GM12878 (cell line): ENCODE results near the gene SWT1. TPM values are rescaled to one million over a fixed set of nuclear protein-coding genes. Genes with fewer than 3 reads are reported as not detected.
"Not testable (repeated sequence)": the region's sequence is repeated elsewhere in the genome, so short reads cannot be mapped to it uniquely, and the experiment has no call there.

Experiments used
- ATAC-seq: fragments of 200-7000 bp; cut with Tn5 transposase; 3 replicates; pipeline ENCODE4 v1.9.1; 2020; ENCODE audit warnings: mild to moderate bottlenecking, moderate library complexity
- BruUV-seq: library from RNA; stranded (reverse); fragments of 400-500 nt; replicated peaks from 2 replicates; lab custom pipeline; 2021; lab: Mats Ljungman, UMichigan
- CTCF ChIA-PET: fragments of 300-600 bp; sonication (Branson Sonifier 250); formaldehyde crosslinking; extraction: SDS; loops from one replicate; lab custom pipeline; 2021; ENCODE audit warnings: inconsistent platforms; lab: Yijun Ruan, JAX
- POLR2A ChIA-PET: fragments of 350-600 bp; formaldehyde crosslinking; extraction: SDS; loops from one replicate; lab custom pipeline; 2021; ENCODE audit warnings: inconsistent platforms; lab: Charles Lee
- RAD21 ChIA-PET: fragments of 300-600 bp; sonication (Branson Sonifier 250); formaldehyde crosslinking; loops from one replicate; lab custom pipeline; 2023; ENCODE audit warnings: antibody characterized with exemption; ENCODE audit not compliant: unreplicated experiment; lab: Charles Lee
- SMC1A ChIA-PET: fragments of 300-600 bp; sonication (Branson Sonifier 250); formaldehyde crosslinking; loops from one replicate; lab custom pipeline; 2023; ENCODE audit not compliant: unreplicated experiment, uncharacterized antibody; lab: Charles Lee
- DNase-seq: peaks from one replicate; pipeline ENCODE4 v3.0.0-alpha.2; 2011; ENCODE audit warnings: low read depth, low spot score
- FAIRE-seq: peaks from 3 replicates; lab custom pipeline; 2011; peaks lifted over from hg19 to GRCh38; lab: Jason Lieb, UNC
- H2AFZ ChIP-seq: 2 replicates; pipeline ENCODE4 v1.6.0; 2011; ENCODE audit warnings: low read depth, low read length, control low read depth; ENCODE audit not compliant: control insufficient read depth
- H3K27ac ChIP-seq: 2 replicates; pipeline ENCODE4 v1.5.1; 2011; ENCODE audit warnings: control low read depth; ENCODE audit not compliant: control insufficient read depth, insufficient read depth
- H3K27me3 ChIP-seq, 2 experiments: replicated peaks in 1 of 2; 2 replicates each; pipeline versions ENCODE4 v1.6.0 to v1.6.1; 2011; ENCODE audit warnings: low read length in 1 of 2; ENCODE audit not compliant: control insufficient read depth in 2 of 2, insufficient read depth in 2 of 2
- H3K36me3 ChIP-seq, 2 experiments: 2 replicates each; pipeline ENCODE4 v1.5.1; 2011; ENCODE audit warnings: low read length in 1 of 2; ENCODE audit not compliant: control insufficient read depth in 2 of 2, insufficient read depth in 2 of 2
- H3K4me1 ChIP-seq: 2 replicates; pipeline ENCODE4 v1.6.1; 2011; ENCODE audit warnings: mild to moderate bottlenecking, low read length, moderate library complexity, mixed read lengths; ENCODE audit not compliant: control insufficient read depth, insufficient read depth
- H3K4me2 ChIP-seq: 2 replicates; pipeline ENCODE4 v1.6.0; 2011; ENCODE audit warnings: control low read depth; ENCODE audit not compliant: control insufficient read depth, insufficient read depth
- H3K4me3 ChIP-seq: fragments of 200-600 bp; sonication (generic); 2 replicates; pipeline ENCODE4 v1.5.1; 2016
- H3K79me2 ChIP-seq: 2 replicates; pipeline ENCODE4 v1.6.0; 2011; ENCODE audit warnings: low read length; ENCODE audit not compliant: control insufficient read depth, insufficient read depth
- H3K9ac ChIP-seq: 2 replicates; pipeline ENCODE4 v1.8.0; 2011; ENCODE audit warnings: low read length, control low read depth, mixed read lengths; ENCODE audit not compliant: control insufficient read depth, insufficient read depth
- H3K9me3 ChIP-seq: replicated peaks from 3 replicates; pipeline ENCODE4 v1.5.1; 2011; ENCODE audit warnings: mild to moderate bottlenecking, low read length; ENCODE audit not compliant: control insufficient read depth, insufficient read depth
- H4K20me1 ChIP-seq: 2 replicates; pipeline ENCODE4 v1.6.0; 2011; ENCODE audit not compliant: control insufficient read depth, insufficient read depth
- GATAD2B ChIP-seq: fragments of 450-650 bp; conservative IDR thresholded peaks from 2 replicates; pipeline ENCODE4 v1.6.1; 2017; ENCODE audit warnings: low read depth, mild to moderate bottlenecking, moderate library complexity
- KDM1A ChIP-seq: fragments of 200-600 bp; sonication (generic); IDR thresholded peaks from 2 replicates; pipeline ENCODE4 v1.6.1; 2016; ENCODE audit warnings: borderline replicate concordance
- POLR2A ChIP-seq: IDR thresholded peaks from 2 replicates; pipeline ENCODE4 v1.6.1; 2011; ENCODE audit warnings: low read depth, mild to moderate bottlenecking, low read length
- RB1 ChIP-seq: fragments of 450-650 bp; formaldehyde crosslinking; IDR thresholded peaks from 2 replicates; pipeline ENCODE4 v1.6.1; 2017; ENCODE audit warnings: mild to moderate bottlenecking, borderline replicate concordance
- RBBP5 ChIP-seq: fragments of 200-600 bp; sonication (generic); conservative IDR thresholded peaks from 2 replicates; pipeline ENCODE4 v1.6.1; 2016
- RELA ChIP-seq: fragments of 450-650 bp; IDR thresholded peaks from 2 replicates; pipeline ENCODE4 v1.8.0; 2014; ENCODE audit warnings: borderline replicate concordance; ENCODE audit not compliant: partially characterized antibody
- STAT1 ChIP-seq: fragments of 450-650 bp; conservative IDR thresholded peaks from 2 replicates; pipeline ENCODE4 v1.6.1; 2014; ENCODE audit warnings: antibody characterized with exemption, mild to moderate bottlenecking
- TCF7 ChIP-seq: IDR thresholded peaks from 2 replicates; pipeline ENCODE4 v1.6.1; 2014; ENCODE audit warnings: antibody characterized with exemption, borderline replicate concordance
- WRNIP1 ChIP-seq: IDR thresholded peaks from 2 replicates; pipeline ENCODE4 v1.6.1; 2011; ENCODE audit warnings: low read depth, low read length, improper control_type of control experiment, borderline replicate concordance
- ZNF217 ChIP-seq: fragments of 450-650 bp; IDR thresholded peaks from 2 replicates; pipeline ENCODE4 v1.6.1; 2017; ENCODE audit warnings: antibody characterized with exemption, mild to moderate bottlenecking
- WGBS: methylation state at CpG from one replicate; pipeline ENCODE4 v1.1.6; 2016; ENCODE audit warnings: low lambda C conversion rate; ENCODE audit not compliant: insufficient replicate concordance, insufficient coverage; ENCODE audit errors: missing lambda C conversion rate; 5-methylcytosine and 5-hydroxymethylcytosine counted together
- in situ Hi-C: fragments of 300-500 bp; cut with MboI; formaldehyde crosslinking; loops from 9 replicates; pipeline ENCODE4 v1.14.3; 2018; ENCODE audit warnings: mixed read lengths
- intact Hi-C: fragments of 100-400 bp; cut with micrococcal nuclease; formaldehyde crosslinking; loops from one replicate; pipeline ENCODE4 v1.14.2; 2022; ENCODE audit not compliant: unreplicated experiment
- polyA plus RNA-seq, 11 experiments: library from polyadenylated mRNA; depleted of rRNA in 4 of 11; unstranded in 6 of 11; stranded (reverse) in 5 of 11; fragments of >200 nt; fragmentation: Nextera tagmentation in 4 of 11; fragmentation: Illumina TruSeq in 1 of 11; extraction: Ambion mirVana in 4 of 11; extraction: Trizol in 1 of 11; gene quantifications; 1 replicate in 1 of 11; 2 replicates in 10 of 11; pipeline versions ENCODE4 v1.2.1 to v1.2.3, GENCODE V29; 2011 to 2016; ENCODE audit warnings: inconsistent platforms in 2 of 11, missing spikeins in 2 of 11, low read depth in 1 of 11
- total RNA-seq, 4 experiments: library from RNA; depleted of rRNA in 3 of 4; stranded (reverse); fragments of >200 nt in 3 of 4; fragmentation: Illumina TruSeq in 1 of 4; extraction: Trizol in 1 of 4; gene quantifications; 2 replicates each; pipeline versions ENCODE4 v1.2.1 to v1.2.3, GENCODE V29; 2013 to 2021
- TF ChIP-seq, protein P1 (sequence below): fragments of 450-650 bp; IDR thresholded peaks from 2 replicates; pipeline ENCODE4 v1.6.1; 2018; ENCODE audit warnings: borderline replicate concordance, mild to moderate bottlenecking; ENCODE audit not compliant: partially characterized antibody
- TF ChIP-seq, protein P2 (sequence below): fragments of 450-650 bp; IDR thresholded peaks from 2 replicates; pipeline ENCODE4 v1.6.1; 2017; ENCODE audit warnings: borderline replicate concordance

The SWT1 gene
- total and polyA plus RNA-seq, 10 of the 15 experiments (the other 5 are each of a cell fraction or from before 2014, with no cell fraction given) = 1.0 to 4.2 (median 2.6) TPM

DNA sequence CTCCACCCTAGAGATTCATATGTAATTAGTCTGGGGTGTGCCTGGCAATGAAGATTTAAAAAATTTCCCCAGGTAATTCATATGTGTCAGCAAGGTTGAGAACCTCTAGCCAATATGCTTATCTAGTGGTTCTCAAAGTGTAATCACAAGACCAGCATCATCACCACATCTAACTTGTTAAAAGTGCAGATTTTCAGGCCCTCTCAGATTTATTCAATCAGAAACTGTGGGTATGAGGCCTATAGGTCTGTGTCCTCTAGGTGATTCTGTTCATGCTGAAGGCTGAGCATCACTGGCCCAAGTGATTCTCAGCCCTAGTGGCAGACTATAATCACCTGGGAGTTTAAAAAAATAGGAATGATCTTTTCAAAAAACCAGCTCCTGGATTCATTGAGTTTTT, 75.9 kb downstream of the SWT1 start:
- TF ChIP-seq KDM1A (no peak), ZNF217 (no peak), TCF7 (no peak), RB1 (no peak), RELA (no peak), STAT1 (no peak), POLR2A (no peak), GATAD2B (no peak), WRNIP1 (no peak), RBBP5 (no peak)
- TF ChIP-seq, protein P1, sequence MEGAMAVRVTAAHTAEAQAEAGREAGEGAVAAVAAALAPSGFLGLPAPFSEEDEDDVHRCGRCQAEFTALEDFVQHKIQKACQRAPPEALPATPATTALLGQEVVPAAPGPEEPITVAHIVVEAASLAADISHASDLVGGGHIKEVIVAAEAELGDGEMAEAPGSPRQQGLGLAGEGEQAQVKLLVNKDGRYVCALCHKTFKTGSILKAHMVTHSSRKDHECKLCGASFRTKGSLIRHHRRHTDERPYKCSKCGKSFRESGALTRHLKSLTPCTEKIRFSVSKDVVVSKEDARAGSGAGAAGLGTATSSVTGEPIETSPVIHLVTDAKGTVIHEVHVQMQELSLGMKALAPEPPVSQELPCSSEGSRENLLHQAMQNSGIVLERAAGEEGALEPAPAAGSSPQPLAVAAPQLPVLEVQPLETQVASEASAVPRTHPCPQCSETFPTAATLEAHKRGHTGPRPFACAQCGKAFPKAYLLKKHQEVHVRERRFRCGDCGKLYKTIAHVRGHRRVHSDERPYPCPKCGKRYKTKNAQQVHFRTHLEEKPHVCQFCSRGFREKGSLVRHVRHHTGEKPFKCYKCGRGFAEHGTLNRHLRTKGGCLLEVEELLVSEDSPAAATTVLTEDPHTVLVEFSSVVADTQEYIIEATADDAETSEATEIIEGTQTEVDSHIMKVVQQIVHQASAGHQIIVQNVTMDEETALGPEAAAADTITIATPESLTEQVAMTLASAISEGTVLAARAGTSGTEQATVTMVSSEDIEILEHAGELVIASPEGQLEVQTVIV = no peak
- TF ChIP-seq, protein P2, sequence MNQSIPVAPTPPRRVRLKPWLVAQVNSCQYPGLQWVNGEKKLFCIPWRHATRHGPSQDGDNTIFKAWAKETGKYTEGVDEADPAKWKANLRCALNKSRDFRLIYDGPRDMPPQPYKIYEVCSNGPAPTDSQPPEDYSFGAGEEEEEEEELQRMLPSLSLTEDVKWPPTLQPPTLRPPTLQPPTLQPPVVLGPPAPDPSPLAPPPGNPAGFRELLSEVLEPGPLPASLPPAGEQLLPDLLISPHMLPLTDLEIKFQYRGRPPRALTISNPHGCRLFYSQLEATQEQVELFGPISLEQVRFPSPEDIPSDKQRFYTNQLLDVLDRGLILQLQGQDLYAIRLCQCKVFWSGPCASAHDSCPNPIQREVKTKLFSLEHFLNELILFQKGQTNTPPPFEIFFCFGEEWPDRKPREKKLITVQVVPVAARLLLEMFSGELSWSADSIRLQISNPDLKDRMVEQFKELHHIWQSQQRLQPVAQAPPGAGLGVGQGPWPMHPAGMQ = no peak
- TF ChIP-seq, all 136 proteins: peak for 0
- SMC1A ChIA-PET = no interaction called here
- intact Hi-C loops = no loop called here
- H3K4me3 ChIP-seq = no peak overlapping the region
- H3K4me1 ChIP-seq = no peaks in the 10 kb centered on the region
- no peak overlapping the region for H3K27ac ChIP-seq
- no peaks in the 10 kb centered on the region for H3K36me3 ChIP-seq
- H3K9me3 ChIP-seq = no peaks in the 10 kb centered on the region
- CTCF ChIA-PET = interaction anchor here (1.8 kb wide), 1 partner anchor 363 kb away, joined by 4 read pairs; no protein-coding TSS in a partner anchor
- no peaks in the 10 kb centered on the region for H3K79me2 ChIP-seq
- no peaks in the 10 kb centered on the region for H3K27me3 ChIP-seq
- POLR2A ChIA-PET = no interaction called here
- RAD21 ChIA-PET = no interaction called here
- H3K4me2 ChIP-seq = no peak overlapping the region
- ATAC-seq (no peak), FAIRE-seq (no peak), DNase-seq (no peak)
- H3K9ac ChIP-seq = no peak overlapping the region
- no peaks in the 10 kb centered on the region for H4K20me1 ChIP-seq
- in situ Hi-C loops = no loop called here
- BruUV-seq = no TSS peak
- H2AFZ ChIP-seq = no peak overlapping the region

DNA sequence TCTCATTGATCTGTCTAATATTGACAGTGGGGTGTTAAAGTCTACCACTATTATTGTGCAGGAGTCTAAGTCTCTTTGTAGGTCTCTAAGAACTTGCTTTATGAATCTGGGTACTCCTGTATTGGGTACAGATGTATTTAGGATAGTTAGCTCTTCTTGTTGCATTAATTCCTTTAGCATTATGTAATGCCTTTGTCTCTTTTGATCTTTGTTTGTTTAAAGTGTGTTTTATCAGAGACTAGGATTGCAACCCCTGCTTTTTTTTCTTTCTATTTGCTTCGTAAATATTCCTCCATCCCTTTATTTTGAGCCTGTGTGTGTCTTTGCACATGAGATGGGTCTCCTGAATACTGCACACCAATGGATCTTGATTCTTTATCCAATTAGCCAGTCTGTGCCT, 77.2 kb downstream of the SWT1 start:
- H3K9ac ChIP-seq, in situ Hi-C loops, H2AFZ ChIP-seq, BruUV-seq, ATAC-seq, POLR2A ChIA-PET, H3K36me3 ChIP-seq, H3K4me1 ChIP-seq, H3K27me3 ChIP-seq, H3K4me2 ChIP-seq, RAD21 ChIA-PET, H3K79me2 ChIP-seq, FAIRE-seq, intact Hi-C loops, DNase-seq, H4K20me1 ChIP-seq, H3K9me3 ChIP-seq, H3K4me3 ChIP-seq, H3K27ac ChIP-seq, SMC1A ChIA-PET: not testable (repeated sequence)
- CTCF ChIA-PET = interaction anchor here (1.8 kb wide), 1 partner anchor 362 kb away, joined by 4 read pairs; no protein-coding TSS in a partner anchor
- 42% methylated on average over 1 of the region's 1 CpG for WGBS
